ENCODE data around the gene MX1. TPM values are rescaled to one million over a fixed set of nuclear protein-coding genes. Genes with fewer than 3 reads are reported as not detected.

Gene MX1
- total RNA-seq, 1 experiment from 2014 or later = 2.0 TPM

- TF ChIP-seq YY1 (IDR thresholded peaks at IDR 0.05; ENCODE audit: extremely low read depth, insufficient replicate concordance, low read depth, low read length) = no peak
Measured at GRCh38 chr21:41427556-41427955, 1.5 kb downstream of the MX1 start (continued).

GRCh38 chr21:41428311-41428710 lies 2.3 kb downstream of the MX1 start:
- ATAC-seq (no peak), DNase-seq (ENCODE audit: low read depth, low spot score) (no peak)
- RAD21 ChIA-PET (ENCODE audit: low non-redundant PET in 1 of 2, low total read pairs in 2 of 2, uncharacterized antibody in 2 of 2, unreplicated experiment in 2 of 2) = no interaction called here
- no peak overlapping the region for H3K27ac ChIP-seq (ENCODE audit: low read depth, low read length)
- H3K36me3 ChIP-seq (ENCODE audit: control insufficient read depth in 1 of 2, insufficient read depth in 2 of 2, low read length in 2 of 2) = no peaks in the 10 kb centered on the region
- no peaks in the 10 kb centered on the region for H4K20me1 ChIP-seq (ENCODE audit: insufficient read depth)
- POLR2A ChIA-PET = no interaction called here
- no TSS peak for BruUV-seq (replicated peaks)
- H3K79me2 ChIP-seq (ENCODE audit: insufficient read depth, low read length) = no peaks in the 10 kb centered on the region
- no peak overlapping the region for H3K9ac ChIP-seq (ENCODE audit: low read length)
- intact Hi-C loops (cut with micrococcal nuclease) = no loop called here
- H2AFZ ChIP-seq (ENCODE audit: low read depth, low read length, poor library complexity, severe bottlenecking) = no peak overlapping the region
- peaks cover 4% of the 10 kb centered on the region; the same call in 1 of the 2 replicates for H3K27me3 ChIP-seq (ENCODE audit: insufficient read depth, low read length)
- no peak overlapping the region for H3K4me2 ChIP-seq (ENCODE audit: low read length)
- no peaks in the 10 kb centered on the region for H3K9me2 ChIP-seq (ENCODE audit: insufficient read depth)
- H3K4me3 ChIP-seq (replicated peaks in 1 of 2; ENCODE audit: low read depth in 1 of 2, low read length in 2 of 2) = no peak overlapping the region
- no peaks in the 10 kb centered on the region for H3K9me3 ChIP-seq (ENCODE audit: control insufficient read depth in 1 of 2, insufficient read depth in 1 of 2, low read depth in 1 of 2, low read length in 2 of 2)
- no peaks in the 10 kb centered on the region for H3K4me1 ChIP-seq (ENCODE audit: control insufficient read depth in 1 of 2, insufficient read depth in 2 of 2, low read length in 2 of 2)
- CTCF ChIA-PET = no interaction called here
- TF ChIP-seq ZFX (IDR thresholded peaks at IDR 0.05) = no peak
- TF ChIP-seq JUND (IDR thresholded peaks at IDR 0.05) = no peak
- TF ChIP-seq ATF3 (IDR thresholded peaks at IDR 0.05) = no peak
- no peak for TF ChIP-seq SP1 (IDR thresholded peaks at IDR 0.05; ENCODE audit: low read depth)
- TF ChIP-seq MAX (IDR thresholded peaks at IDR 0.05) = no peak
- no peak for TF ChIP-seq CBX3 (IDR thresholded peaks at IDR 0.05; ENCODE audit: low read depth)
- no peak for TF ChIP-seq POLR2AphosphoS5 (IDR thresholded peaks at IDR 0.05; ENCODE audit: low read depth, low read length)

GRCh38 chr21:41428847-41429246 lies 2.8 kb downstream of the MX1 start:
- Histone ChIP-seq H3K9me2 (ENCODE audit: insufficient read depth) (no peaks in the 10 kb centered on the region), H3K4me3 (replicated peaks in 1 of 2; ENCODE audit: low read depth in 1 of 2, low read length in 2 of 2) (no peak overlapping the region), H3K36me3 (ENCODE audit: control insufficient read depth in 1 of 2, insufficient read depth in 2 of 2, low read length in 2 of 2) (no peaks in the 10 kb centered on the region), H3K27ac (ENCODE audit: low read depth, low read length) (no peak overlapping the region), H3K9me3 (ENCODE audit: control insufficient read depth in 1 of 2, insufficient read depth in 1 of 2, low read depth in 1 of 2, low read length in 2 of 2) (no peaks in the 10 kb centered on the region), H3K4me2 (ENCODE audit: low read length) (no peak overlapping the region), H2AFZ (ENCODE audit: low read depth, low read length, poor library complexity, severe bottlenecking) (no peak overlapping the region), H3K79me2 (ENCODE audit: insufficient read depth, low read length) (no peaks in the 10 kb centered on the region), H3K9ac (ENCODE audit: low read length) (no peak overlapping the region), H4K20me1 (ENCODE audit: insufficient read depth) (no peaks in the 10 kb centered on the region), H3K4me1 (ENCODE audit: control insufficient read depth in 1 of 2, insufficient read depth in 2 of 2, low read length in 2 of 2) (no peaks in the 10 kb centered on the region), H3K27me3 (ENCODE audit: insufficient read depth, low read length) (peaks cover 4% of the 10 kb centered on the region; the same call in 1 of the 2 replicates)
- TF ChIP-seq CBX3 (IDR thresholded peaks at IDR 0.05; ENCODE audit: low read depth) (no peak), RAD21 (IDR thresholded peaks at IDR 0.05; ENCODE audit: low read depth) (no peak), POLR2AphosphoS5 (IDR thresholded peaks at IDR 0.05; ENCODE audit: low read depth, low read length) (no peak), ZNF274 (IDR thresholded peaks at IDR 0.05; ENCODE audit: low read depth, low read length) (no peak), EZH2 (IDR thresholded peaks at IDR 0.05) (no peak), ZFX (IDR thresholded peaks at IDR 0.05) (no peak), EZH2phosphoT487 (IDR thresholded peaks at IDR 0.05; ENCODE audit: borderline replicate concordance) (no peak), SP1 (IDR thresholded peaks at IDR 0.05; ENCODE audit: low read depth) (no peak), ATF3 (IDR thresholded peaks at IDR 0.05) (no peak), CEBPB (IDR thresholded peaks at IDR 0.05; ENCODE audit: low read depth) (no peak), POLR2A (IDR thresholded peaks at IDR 0.05; ENCODE audit: borderline replicate concordance, extremely low read depth, insufficient read depth, insufficient read length) (no peak)
- intact Hi-C loops (cut with micrococcal nuclease) = no loop called here
- ChIA-PET POLR2A (no interaction called here), CTCF (no interaction called here), RAD21 (ENCODE audit: low non-redundant PET in 1 of 2, low total read pairs in 2 of 2, uncharacterized antibody in 2 of 2, unreplicated experiment in 2 of 2) (no interaction called here)
- BruUV-seq (replicated peaks) = no TSS peak
- DNase-seq (ENCODE audit: low read depth, low spot score) = no peak
- ATAC-seq = no peak
